Caki2 (cell line): ENCODE data around the gene STUM. TPM values are rescaled to one million over a fixed set of nuclear protein-coding genes. Genes with fewer than 3 reads are reported as not detected.
"Not testable (repeated sequence)": the region's sequence is repeated elsewhere in the genome, so short reads cannot be mapped to it uniquely, and the experiment has no call there.

Experiments used
- DNase-seq: peaks from one replicate; pipeline ENCODE4 v3.0.0-alpha.2; 2015; ENCODE audit warnings: low read depth
- in situ Hi-C: cut with HindIII; loops from 2 replicates; pipeline ENCODE4 v1.10.0; 2016; ENCODE audit warnings: low sequenced_read_pairs, low pct_unique_long_range_greater_than_20kb, mixed read lengths
- total RNA-seq: library from RNA; depleted of rRNA; stranded (reverse); fragments of >200 nt; shearing (Covaris generic); gene quantifications from 2 replicates; pipeline ENCODE4 v1.2.3, GENCODE V29; 2014; ENCODE audit warnings: low replicate concordance

STUM gene
- total RNA-seq, 1 experiment from 2014 or later: not detected

GRCh38 chr1:226609836-226610455 lies 61.4 kb downstream of the STUM start:
- in situ Hi-C loops: no loop called here

DNA sequence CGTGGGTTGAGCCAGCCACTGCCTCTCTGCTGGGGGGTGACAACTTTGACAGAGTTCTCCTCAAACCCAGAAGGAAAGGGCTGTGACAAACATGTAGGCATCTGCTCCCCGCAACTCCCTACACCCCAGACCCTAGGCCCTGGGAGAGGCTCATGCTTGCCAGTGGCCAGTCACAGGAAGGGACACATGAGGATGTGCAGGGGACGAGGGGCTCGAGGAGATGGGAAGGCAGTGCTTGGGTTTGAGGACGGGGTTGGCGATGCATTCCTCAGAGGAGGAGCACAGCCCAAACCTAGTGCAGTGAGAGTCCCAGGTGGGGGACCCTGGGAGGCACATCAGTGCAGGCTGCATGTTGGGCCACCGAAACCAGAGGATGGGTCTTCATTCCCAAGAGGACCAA lies 62.1 kb downstream of the STUM start:
- in situ Hi-C loops: no loop called here
- no peak for DNase-seq

More at GRCh38 chr1:226609836-226610455, 61.4 kb downstream of the STUM start:
- no peak for DNase-seq

DNA sequence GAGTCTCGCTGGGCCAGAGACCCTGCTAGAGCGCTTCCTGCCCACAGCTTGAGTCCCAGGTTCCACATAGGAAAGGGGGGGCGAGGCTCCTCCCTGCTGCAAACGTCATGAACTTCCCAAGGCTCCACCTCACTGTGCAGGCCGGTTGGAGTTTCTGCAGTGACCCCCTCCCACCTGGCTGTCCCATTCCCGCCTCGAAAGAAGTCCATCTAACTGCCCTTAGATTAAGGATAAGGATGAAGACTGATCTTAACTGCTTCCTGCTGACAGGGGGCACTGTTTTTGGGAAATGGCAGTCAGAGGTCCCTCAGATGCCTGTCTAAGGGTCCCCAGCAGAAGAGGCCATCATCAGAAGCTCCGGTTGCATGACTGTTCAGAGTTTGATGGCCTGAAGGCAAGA lies 62.7 kb downstream of the STUM start:
- in situ Hi-C loops: no loop called here
- DNase-seq: no peak

- in situ Hi-C loops, DNase-seq: not testable (repeated sequence)
Measured at GRCh38 chr1:226611980-226612379, 63.4 kb downstream of the STUM start.

- no peak for DNase-seq
- in situ Hi-C loops: no loop called here
Measured at GRCh38 chr1:226615876-226616275, 67.3 kb downstream of the STUM start.

DNA sequence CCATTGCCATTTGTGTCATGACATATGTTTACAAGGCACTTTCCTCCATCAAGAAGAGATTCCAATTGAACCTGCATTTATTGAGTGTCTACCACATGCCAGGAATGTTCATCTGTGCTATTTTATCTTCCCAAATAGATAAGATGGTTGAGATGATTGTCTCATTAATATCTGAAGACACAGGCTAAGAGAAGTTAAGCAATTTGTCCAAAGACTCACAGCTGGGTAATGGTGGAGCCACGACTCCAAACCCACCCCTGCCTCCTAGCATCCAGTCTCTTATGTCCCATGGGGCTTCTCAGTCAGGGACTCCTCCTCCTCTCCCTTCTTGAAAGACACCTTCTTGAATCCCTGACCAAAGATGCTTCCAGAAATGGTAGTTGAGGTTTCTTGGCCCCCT lies 68.1 kb downstream of the STUM start:
- in situ Hi-C loops: no loop called here
- no peak for DNase-seq

DNA sequence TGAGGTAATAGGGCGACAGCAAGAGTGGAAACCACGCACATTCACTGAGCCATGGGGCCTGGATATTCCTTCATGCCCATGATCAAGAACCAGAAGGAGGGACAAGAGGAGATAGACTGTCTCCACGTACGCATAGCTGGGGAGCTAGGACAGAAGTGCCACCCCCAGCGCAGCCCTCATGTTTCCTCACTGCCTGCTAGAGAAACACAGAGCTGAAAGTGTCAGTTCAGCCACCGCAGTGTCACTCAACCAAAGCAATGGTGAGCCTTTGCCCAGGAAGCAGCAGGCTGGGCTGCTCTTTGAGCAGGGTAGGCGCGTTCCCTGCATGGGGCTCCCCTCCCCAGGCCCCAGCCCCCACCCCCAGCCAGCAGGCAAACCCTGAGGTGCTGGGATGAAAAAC lies 68.5 kb downstream of the STUM start:
- in situ Hi-C loops: no loop called here
- no peak for DNase-seq

DNA sequence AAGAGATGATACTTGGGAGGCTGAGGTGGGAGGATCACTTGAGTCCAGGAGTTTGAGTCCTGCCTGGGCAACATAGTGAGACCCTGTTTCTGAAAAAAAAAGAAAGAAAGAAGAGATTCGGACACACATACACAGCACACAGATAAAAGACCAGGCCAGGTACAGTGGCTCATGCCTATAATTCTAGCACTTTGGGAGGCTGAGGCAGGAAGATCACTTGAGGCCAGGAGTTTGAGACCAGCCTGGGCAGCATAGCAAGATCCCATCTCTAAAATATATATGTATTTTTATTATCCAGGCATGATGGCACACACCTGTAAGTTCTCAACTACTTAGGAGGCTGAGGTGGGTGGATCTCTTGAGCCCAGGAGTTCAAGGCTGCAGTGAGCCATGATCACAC lies 69.2 kb downstream of the STUM start:
- in situ Hi-C loops, DNase-seq: not testable (repeated sequence)

GRCh38 chr1:226618380-226618779 lies 69.8 kb downstream of the STUM start:
- no peak for DNase-seq
- in situ Hi-C loops: no loop called here

- in situ Hi-C loops: no loop called here
- no peak for DNase-seq
Measured at GRCh38 chr1:226619031-226619430, 70.5 kb downstream of the STUM start.

DNA sequence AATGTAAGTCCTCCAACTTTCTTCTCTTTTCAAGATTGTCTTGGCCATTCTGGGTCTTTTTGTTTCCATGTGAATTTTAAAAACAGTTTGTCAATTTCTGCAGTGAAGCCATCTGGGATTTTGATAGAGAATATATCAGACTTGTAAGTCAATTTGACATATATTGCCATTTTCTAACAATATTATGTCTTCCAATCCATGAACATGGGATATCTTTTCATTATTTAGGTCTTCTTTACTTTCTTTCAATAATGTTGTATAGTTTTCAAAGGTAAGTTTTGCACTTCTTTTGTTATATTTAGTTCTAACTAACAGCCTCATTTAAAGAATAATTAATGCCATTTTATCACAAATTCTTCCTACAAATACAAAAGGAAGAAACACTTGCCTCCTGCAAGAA lies 73.4 kb downstream of the STUM start:
- no peak for DNase-seq

GRCh38 chr1:226624526-226624925 lies 76.0 kb downstream of the STUM start:
- in situ Hi-C loops: no loop called here
- no peak for DNase-seq

More for the DNA sequence above, 73.4 kb downstream of the STUM start:
- in situ Hi-C loops: no loop called here

GRCh38 chr1:226625326-226625725 lies 76.8 kb downstream of the STUM start:
- in situ Hi-C loops: no loop called here
- no peak for DNase-seq

GRCh38 chr1:226625832-226626576 lies 77.4 kb downstream of the STUM start:
- in situ Hi-C loops: no loop called here
- DNase-seq: no peak

- in situ Hi-C loops: no loop called here
- peak; percentile 37 for DNase-seq
Measured at GRCh38 chr1:226626577-226626956, 78.0 kb downstream of the STUM start.

GRCh38 chr1:226627050-226627755 lies 78.6 kb downstream of the STUM start:
- no peak for DNase-seq
- in situ Hi-C loops: no loop called here

GRCh38 chr1:226627924-226628611 lies 79.5 kb downstream of the STUM start:
- DNase-seq: no peak
- in situ Hi-C loops: no loop called here

DNA sequence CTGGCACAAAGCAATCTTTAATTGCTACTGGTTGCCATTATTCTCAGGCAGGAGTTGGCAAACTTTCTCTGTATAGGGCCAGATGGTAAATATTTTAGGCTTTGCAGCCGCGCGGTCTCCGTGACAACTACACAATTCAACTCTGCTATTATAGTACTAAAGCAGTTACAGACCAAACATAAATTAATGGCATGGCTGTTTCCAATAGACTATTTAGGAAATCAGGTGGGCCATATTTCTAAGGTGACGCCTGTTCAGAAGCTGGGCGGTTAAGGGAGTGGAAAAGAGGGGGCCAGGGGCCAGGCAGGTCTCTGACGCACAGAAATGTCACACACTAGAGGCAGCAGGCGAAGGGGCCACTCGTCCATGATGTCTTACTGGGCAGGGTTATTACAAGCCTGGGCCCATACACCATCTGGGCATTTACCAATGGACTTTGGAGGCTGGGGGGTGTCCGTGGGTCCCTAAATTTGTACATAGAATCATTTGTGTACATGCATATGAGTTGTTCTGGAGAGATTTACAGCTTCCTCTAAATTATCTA lies 80.1 kb downstream of the STUM start:
- in situ Hi-C loops: no loop called here
- DNase-seq: no peak
